Sigmoid colon (tissue), 7 donors: ENCODE measurements around the gene CATSPERB. TPM values are rescaled to one million over a fixed set of nuclear protein-coding genes. Genes with fewer than 3 reads are reported as not detected.

ENCODE experiments used
- DNase-seq: peaks from one replicate; pipeline ENCODE4 v3.0.0-alpha.2; 2019
- H3K27ac ChIP-seq, 4 donors: fragments of 200-600 bp; sonication (generic); one replicate each; pipeline ENCODE4 v1.5.1; 2016 to 2019; ENCODE audit warnings: mild to moderate bottlenecking in 1 of 4
- H3K27me3 ChIP-seq, 3 donors: fragments of 200-600 bp; sonication (generic); one replicate each; pipeline ENCODE4 v1.5.1; 2019; ENCODE audit warnings: mild to moderate bottlenecking in 1 of 3
- H3K36me3 ChIP-seq, 4 donors: fragments of 200-600 bp; sonication (generic); one replicate each; pipeline ENCODE4 v1.5.1; 2016 to 2019
- H3K4me1 ChIP-seq, 4 donors: fragments of 200-600 bp; sonication (generic); one replicate each; pipeline ENCODE4 v1.5.1; 2017 to 2019
- H3K4me3 ChIP-seq, 4 donors: fragments of 200-600 bp; sonication (generic); one replicate each; pipeline ENCODE4 v1.5.1; 2017 to 2019; ENCODE audit warnings: mild to moderate bottlenecking in 2 of 4, moderate library complexity in 1 of 4
- H3K9me3 ChIP-seq, 4 donors: fragments of 200-600 bp in 3 of 4; sonication (generic) in 3 of 4; one replicate each; pipeline versions ENCODE4 v1.5.1 to v1.6.1; 2013 to 2019
- CTCF ChIP-seq, 4 experiments: fragments of 450-650 bp in 3 of 4; fragments of 200-600 bp in 1 of 4; IDR thresholded peaks; one replicate each; pipeline ENCODE4 v1.5.1; 2016 to 2019; ENCODE audit warnings: antibody characterized with exemption in 4 of 4, mild to moderate bottlenecking in 3 of 4, moderate library complexity in 2 of 4
- EP300 ChIP-seq, 4 donors: sonication (generic); formaldehyde crosslinking; IDR thresholded peaks; one replicate each; pipeline ENCODE4 v1.6.1; 2017; ENCODE audit warnings: antibody characterized with exemption in 4 of 4
- POLR2A ChIP-seq, 2 donors: fragments of 450-650 bp; IDR thresholded peaks; one replicate each; pipeline ENCODE4 v1.6.1; 2016; ENCODE audit warnings: antibody characterized with exemption in 2 of 2, mild to moderate bottlenecking in 2 of 2, moderate library complexity in 2 of 2
- POLR2AphosphoS5 ChIP-seq, 4 donors: sonication (generic); formaldehyde crosslinking; IDR thresholded peaks; one replicate each; pipeline ENCODE4 v1.6.1; 2017; ENCODE audit warnings: antibody characterized with exemption in 4 of 4
- whole genome bisulfite sequencing, 2 donors: extraction: QIAGEN DNeasy Blood & Tissue Kit; methylation state at CpG; one replicate each; pipeline ENCODE4 v1.1.7; 2013; 5-methylcytosine and 5-hydroxymethylcytosine counted together
- intact Hi-C: fragments of 100-400 bp; cut with DNase I; formaldehyde crosslinking; loops from one replicate; pipeline ENCODE4 v1.15.1; 2023
- polyA plus RNA-seq, 3 donors: library from polyadenylated mRNA; stranded (reverse); fragments of 200-250 nt; gene quantifications; one replicate each; pipeline ENCODE4 v1.2.3, GENCODE V29; 2013
- total RNA-seq, 4 donors: library from RNA; depleted of rRNA; stranded (reverse); fragments of >200 nt; gene quantifications; one replicate each; pipeline ENCODE4 v1.1.0, GENCODE V29; 2016
- donor health status: healthy with polysubstance abuse.
- donor health status: Bipolar disorder and iron deficiency.
- donor health status: healthy.

CATSPERB gene
- total and polyA plus RNA-seq, 7 donors, result 0.14 to 6.7 (median 1.4) TPM

GRCh38 chr14:91754185-91754584, 22.3 kb upstream of the CATSPERB start:
- 91 to 94% methylated on average over 1 of the region's 1 CpG for WGBS, 2 donors
- H3K4me1 ChIP-seq, result no peaks in the 10 kb centered on the region
- no peak overlapping the region for H3K4me3 ChIP-seq
- no peaks in the 10 kb centered on the region for H3K36me3 ChIP-seq
- TF ChIP-seq EP300 (IDR thresholded peaks at IDR 0.05) (no peak), POLR2A (IDR thresholded peaks at IDR 0.05) (no peak), CTCF (IDR thresholded peaks at IDR 0.05) (no peak), POLR2AphosphoS5 (IDR thresholded peaks at IDR 0.05) (no peak)
- no peaks in the 10 kb centered on the region for H3K27me3 ChIP-seq
- H3K9me3 ChIP-seq, result no peaks in the 10 kb centered on the region
- intact Hi-C loops, result no loop called here
- DNase-seq, result no peak
- H3K27ac ChIP-seq, result no peak overlapping the region

GRCh38 chr14:91753501-91754128, 21.7 kb upstream of the CATSPERB start:
- no peak for DNase-seq
- WGBS, 2 donors, result 69 to 91% methylated on average over 4 of the region's 4 CpGs
- Histone ChIP-seq H3K36me3 (no peaks in the 10 kb centered on the region), H3K9me3 (no peaks in the 10 kb centered on the region), H3K27ac (no peak overlapping the region), H3K4me1 (no peaks in the 10 kb centered on the region), H3K4me3 (no peak overlapping the region), H3K27me3 (no peaks in the 10 kb centered on the region)
- TF ChIP-seq CTCF (IDR thresholded peaks at IDR 0.05) (no peak), POLR2A (IDR thresholded peaks at IDR 0.05) (no peak), POLR2AphosphoS5 (IDR thresholded peaks at IDR 0.05) (no peak), EP300 (IDR thresholded peaks at IDR 0.05) (no peak)
- intact Hi-C loops, result no loop called here

- Histone ChIP-seq H3K9me3 (no peaks in the 10 kb centered on the region), H3K4me3 (no peak overlapping the region), H3K27ac (no peak overlapping the region), H3K36me3 (no peaks in the 10 kb centered on the region), H3K4me1 (no peaks in the 10 kb centered on the region), H3K27me3 (no peaks in the 10 kb centered on the region)
- intact Hi-C loops, result no loop called here
- 65 to 70% methylated on average over 1 of the region's 1 CpG for WGBS, 2 donors
- DNase-seq, result no peak
- no peak for TF ChIP-seq POLR2AphosphoS5 (IDR thresholded peaks at IDR 0.05)
- TF ChIP-seq EP300 (IDR thresholded peaks at IDR 0.05), result no peak
- TF ChIP-seq CTCF (IDR thresholded peaks at IDR 0.05), result no peak
- no peak for TF ChIP-seq POLR2A (IDR thresholded peaks at IDR 0.05)
Observed at GRCh38 chr14:91752961-91753360, 21.1 kb upstream of the CATSPERB start.

GRCh38 chr14:91751719-91752118, 19.8 kb upstream of the CATSPERB start:
- intact Hi-C loops, result no loop called here
- H3K9me3 ChIP-seq, result no peaks in the 10 kb centered on the region
- H3K36me3 ChIP-seq, result no peaks in the 10 kb centered on the region
- no peak overlapping the region for H3K4me3 ChIP-seq
- WGBS, 2 donors, result 69 to 85% methylated on average over 2 of the region's 2 CpGs
- DNase-seq, result no peak
- TF ChIP-seq EP300 (IDR thresholded peaks at IDR 0.05) (no peak), POLR2A (IDR thresholded peaks at IDR 0.05) (no peak), CTCF (IDR thresholded peaks at IDR 0.05) (no peak), POLR2AphosphoS5 (IDR thresholded peaks at IDR 0.05) (no peak)
- H3K4me1 ChIP-seq, result no peaks in the 10 kb centered on the region
- H3K27ac ChIP-seq, result no peak overlapping the region
- H3K27me3 ChIP-seq, result no peaks in the 10 kb centered on the region

- TF ChIP-seq CTCF (IDR thresholded peaks at IDR 0.05) (no peak), POLR2A (IDR thresholded peaks at IDR 0.05) (no peak), POLR2AphosphoS5 (IDR thresholded peaks at IDR 0.05) (no peak), EP300 (IDR thresholded peaks at IDR 0.05) (no peak)
- no peak for DNase-seq
- no peak overlapping the region for H3K4me3 ChIP-seq
- 69 to 87% methylated on average over 3 of the region's 3 CpGs for WGBS, 2 donors
- intact Hi-C loops, result no loop called here
- no peaks in the 10 kb centered on the region for H3K9me3 ChIP-seq
- no peaks in the 10 kb centered on the region for H3K27me3 ChIP-seq
- H3K27ac ChIP-seq, result no peak overlapping the region
- no peaks in the 10 kb centered on the region for H3K4me1 ChIP-seq
- no peaks in the 10 kb centered on the region for H3K36me3 ChIP-seq
Observed at GRCh38 chr14:91750634-91751198, 18.8 kb upstream of the CATSPERB start.
